ENCODE results near the gene KRTAP20-1.

DNA sequence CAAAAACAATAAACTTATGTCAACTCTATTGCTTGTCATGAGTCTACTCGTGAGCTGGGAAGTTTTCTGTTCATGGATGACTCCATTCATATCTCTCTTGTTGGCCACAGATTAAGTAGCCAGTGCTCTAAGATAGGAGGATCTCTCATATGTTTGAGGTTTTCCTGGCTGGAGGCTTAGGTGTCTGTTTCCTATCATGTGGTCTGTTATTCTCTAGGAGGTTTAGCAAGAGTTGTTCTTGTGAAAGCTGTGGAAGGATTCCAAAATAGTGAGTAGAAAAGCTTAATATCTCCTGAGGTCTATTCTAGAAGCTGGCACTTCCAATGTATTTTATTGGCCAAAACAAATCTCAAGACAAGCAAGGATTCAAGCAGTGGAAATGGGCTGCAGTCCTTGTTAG, 13.0 kb downstream of the KRTAP20-1 start:
- TF ChIP-seq, protein P1, sequence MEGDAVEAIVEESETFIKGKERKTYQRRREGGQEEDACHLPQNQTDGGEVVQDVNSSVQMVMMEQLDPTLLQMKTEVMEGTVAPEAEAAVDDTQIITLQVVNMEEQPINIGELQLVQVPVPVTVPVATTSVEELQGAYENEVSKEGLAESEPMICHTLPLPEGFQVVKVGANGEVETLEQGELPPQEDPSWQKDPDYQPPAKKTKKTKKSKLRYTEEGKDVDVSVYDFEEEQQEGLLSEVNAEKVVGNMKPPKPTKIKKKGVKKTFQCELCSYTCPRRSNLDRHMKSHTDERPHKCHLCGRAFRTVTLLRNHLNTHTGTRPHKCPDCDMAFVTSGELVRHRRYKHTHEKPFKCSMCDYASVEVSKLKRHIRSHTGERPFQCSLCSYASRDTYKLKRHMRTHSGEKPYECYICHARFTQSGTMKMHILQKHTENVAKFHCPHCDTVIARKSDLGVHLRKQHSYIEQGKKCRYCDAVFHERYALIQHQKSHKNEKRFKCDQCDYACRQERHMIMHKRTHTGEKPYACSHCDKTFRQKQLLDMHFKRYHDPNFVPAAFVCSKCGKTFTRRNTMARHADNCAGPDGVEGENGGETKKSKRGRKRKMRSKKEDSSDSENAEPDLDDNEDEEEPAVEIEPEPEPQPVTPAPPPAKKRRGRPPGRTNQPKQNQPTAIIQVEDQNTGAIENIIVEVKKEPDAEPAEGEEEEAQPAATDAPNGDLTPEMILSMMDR (IDR thresholded peaks at IDR 0.05): no peak
- no peak for TF ChIP-seq POLR2AphosphoS5 (IDR thresholded peaks at IDR 0.05; ENCODE audit: insufficient read depth in 1 of 2, low read depth in 1 of 2)

Data from vagina (tissue), 2 donors.